GM19452 (cell line): ENCODE measurements around the gene MYZAP.

Experiments used
- ATAC-seq: cut with Tn5 transposase; IDR thresholded peaks from one replicate; pipeline ENCODE4 v1.9.1; 2021; ENCODE audit not compliant: unreplicated experiment

MYZAP gene

GRCh38 chr15:57692709-57693108, 101.0 kb downstream of the MYZAP start:
- no peak for ATAC-seq

GRCh38 chr15:57694279-57694678, 102.6 kb downstream of the MYZAP start:
- no peak for ATAC-seq

GRCh38 chr15:57696146-57696545, 104.4 kb downstream of the MYZAP start:
- no peak for ATAC-seq

GRCh38 chr15:57697588-57697987, 105.9 kb downstream of the MYZAP start:
- ATAC-seq, result no peak

DNA sequence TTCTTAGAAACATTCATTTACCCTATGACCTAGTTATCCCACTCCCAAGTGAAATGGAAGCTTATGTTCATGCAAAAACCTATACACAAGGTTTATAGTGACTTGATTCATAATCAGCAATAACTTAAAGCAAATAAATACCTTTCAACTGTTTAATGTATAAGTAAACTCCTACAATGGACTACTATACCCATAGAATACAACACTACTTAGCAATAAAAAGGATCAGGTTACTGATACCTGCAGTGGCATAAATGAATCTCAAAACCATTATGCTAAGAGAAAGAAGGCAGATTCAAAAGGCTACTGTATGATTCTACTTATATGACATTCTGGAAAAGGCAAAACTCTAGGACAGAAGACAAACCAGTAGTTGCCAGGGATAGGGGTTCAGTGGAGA, 106.5 kb downstream of the MYZAP start:
- no peak for ATAC-seq

- ATAC-seq, result no peak
These were observed 107.3 kb downstream of the MYZAP start for GRCh38 chr15:57698991-57699390.

DNA sequence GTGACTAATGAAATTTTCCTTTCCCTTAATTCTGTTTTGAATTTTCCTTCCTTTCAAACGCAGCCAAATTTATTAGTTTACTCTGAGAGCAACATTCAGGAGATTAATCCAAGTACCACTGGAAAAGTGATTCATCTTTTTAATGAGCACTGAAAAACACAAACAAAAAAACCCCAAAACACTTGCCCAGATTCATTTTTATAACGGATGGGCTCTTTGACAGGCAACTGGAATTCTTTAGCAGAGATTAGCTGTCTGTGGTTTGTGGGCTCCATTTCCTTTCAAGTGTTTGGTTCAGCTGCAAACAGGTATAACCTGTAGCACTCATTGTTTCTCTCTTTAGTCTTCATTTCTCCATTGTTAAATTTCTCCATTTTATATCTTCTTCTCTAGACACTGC, 111.7 kb downstream of the MYZAP start:
- no peak for ATAC-seq

DNA sequence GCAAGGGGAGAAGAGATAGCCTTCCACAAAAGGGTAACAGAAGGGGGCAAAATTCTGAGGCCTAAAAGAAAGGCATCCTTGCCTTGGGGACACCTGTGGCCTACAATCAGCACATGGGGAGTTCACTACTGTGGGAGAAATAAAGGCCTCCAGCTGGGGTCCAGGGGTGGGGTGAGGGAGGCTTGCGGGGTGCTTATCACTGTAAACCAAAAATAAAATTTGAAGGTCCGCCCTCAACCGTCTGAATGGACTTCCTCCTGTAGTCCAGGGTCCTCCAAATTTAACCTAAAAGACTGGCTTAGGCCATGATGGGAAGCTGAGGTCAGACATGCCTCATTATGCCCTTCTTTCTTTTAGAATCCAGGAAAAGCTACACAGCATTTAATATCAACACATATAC, 112.7 kb downstream of the MYZAP start:
- no peak for ATAC-seq

DNA sequence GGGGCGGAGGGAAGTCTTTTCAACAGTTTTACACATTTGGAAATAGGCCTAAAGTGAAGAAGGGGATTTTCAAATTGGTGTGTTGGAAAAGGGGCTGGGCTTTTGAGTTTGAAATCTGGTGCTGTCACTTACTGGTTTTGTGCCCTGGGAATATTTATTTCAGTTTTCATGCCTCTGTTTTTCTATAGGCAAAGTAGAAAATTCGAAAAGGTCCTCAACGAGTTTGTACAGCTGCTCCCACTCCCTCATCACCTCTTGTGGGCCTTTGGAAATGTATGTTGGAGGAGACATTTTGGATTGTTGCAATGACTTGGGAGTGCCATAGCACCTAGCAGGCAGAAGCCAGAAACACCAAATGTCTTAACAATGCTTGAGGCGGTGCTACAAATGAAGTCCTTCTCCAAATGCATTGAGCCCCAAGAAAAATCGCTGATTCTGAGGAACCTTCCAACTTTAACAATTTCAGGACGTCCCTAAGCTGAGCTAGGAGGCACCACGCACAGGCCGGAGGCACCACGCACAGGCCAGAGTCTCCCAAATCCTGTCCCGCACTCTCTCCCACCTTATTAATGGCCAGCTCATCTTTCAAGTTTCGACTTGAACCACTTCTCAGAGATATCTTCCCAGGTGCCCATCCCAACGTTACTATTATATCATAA, 114.2 kb downstream of the MYZAP start:
- no peak for ATAC-seq

- ATAC-seq, result peak; percentile 96
These were observed 114.9 kb downstream of the MYZAP start, which contains the start of gene POLR2M for GRCh38 chr15:57706405-57707209. TSS of gene POLR2M (plus strand) at chr15:57706714. CDS start at chr15:57706843, 129 bp downstream.

DNA sequence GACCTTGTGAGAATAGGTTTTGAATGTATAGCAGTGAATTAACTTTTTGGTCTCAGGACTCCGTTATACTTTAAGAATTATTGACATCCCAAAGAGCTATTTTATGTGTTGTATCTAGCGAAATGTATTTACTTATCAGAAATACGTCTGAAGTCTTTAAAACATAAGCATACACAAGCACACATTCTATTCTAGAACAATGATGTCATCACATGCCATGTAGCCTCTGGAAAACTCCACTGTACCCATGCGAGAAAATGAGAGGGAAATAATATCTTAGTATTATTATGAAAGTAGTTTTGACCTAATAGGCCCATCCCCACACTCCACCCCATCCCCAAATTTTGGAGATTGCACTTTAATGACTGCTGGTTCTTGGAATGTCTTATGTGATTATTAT, 116.3 kb downstream of the MYZAP start:
- ATAC-seq, result no peak

- no peak for ATAC-seq
These were observed 126.6 kb downstream of the MYZAP start for GRCh38 chr15:57718309-57718708.

DNA sequence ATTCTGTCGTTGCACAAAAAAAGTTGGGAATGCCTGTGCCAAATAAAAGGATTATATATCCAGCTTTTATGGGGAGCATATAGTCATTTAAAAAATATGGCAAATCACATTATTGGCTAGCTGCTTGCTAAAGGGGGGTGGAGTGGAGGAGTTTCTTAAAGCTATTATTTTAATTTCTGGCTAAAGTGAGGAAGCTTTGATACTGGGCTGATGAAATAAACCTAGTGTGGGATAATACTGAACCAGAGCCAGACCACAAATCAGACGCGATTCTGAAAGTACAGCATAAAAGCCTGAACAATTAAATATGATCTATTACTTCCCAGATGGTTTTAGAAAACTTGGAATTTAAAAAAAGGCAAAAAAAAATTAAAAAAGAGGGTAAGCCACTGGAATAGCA, 129.2 kb downstream of the MYZAP start:
- ATAC-seq, result no peak

GRCh38 chr15:57726411-57726810, 134.7 kb downstream of the MYZAP start:
- ATAC-seq, result no peak

DNA sequence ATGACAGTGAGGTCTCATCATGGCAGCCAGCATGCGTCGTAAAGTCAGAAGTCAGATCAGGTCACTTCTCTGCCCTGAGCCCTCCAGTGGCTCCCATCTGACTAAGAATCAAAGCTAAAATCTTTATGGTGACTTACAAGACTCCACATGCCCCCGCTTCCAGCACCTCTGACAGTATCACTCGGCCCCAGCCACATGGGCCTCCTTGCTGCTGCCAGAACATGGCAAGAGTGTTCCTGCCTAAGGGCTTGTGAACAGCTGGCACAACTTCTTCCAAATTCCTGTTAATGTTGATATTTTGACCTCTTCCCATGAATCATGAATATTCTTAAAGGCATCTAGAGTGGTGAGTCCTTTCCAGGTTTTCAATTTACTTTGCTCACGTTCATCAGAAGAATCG, 135.3 kb downstream of the MYZAP start:
- ATAC-seq, result no peak

DNA sequence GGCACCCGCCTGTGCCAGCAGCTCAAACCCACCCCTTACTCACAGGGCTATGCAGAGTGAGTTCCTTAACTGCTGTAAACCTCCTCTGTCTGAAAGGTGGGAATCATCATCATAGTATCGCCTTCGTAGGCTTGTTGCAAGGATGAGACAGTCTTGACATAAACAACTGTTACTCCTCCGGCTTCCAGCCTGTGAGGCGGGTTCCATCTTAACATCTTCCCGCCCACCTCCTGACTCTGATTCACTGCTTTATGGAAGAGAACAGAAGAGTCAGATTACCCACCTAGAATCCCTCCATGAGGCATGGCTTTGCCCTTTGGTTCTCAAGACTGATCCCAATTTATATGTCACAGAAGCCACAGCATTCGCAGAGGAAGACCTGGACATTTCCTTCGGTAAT, 136.7 kb downstream of the MYZAP start:
- no peak for ATAC-seq

DNA sequence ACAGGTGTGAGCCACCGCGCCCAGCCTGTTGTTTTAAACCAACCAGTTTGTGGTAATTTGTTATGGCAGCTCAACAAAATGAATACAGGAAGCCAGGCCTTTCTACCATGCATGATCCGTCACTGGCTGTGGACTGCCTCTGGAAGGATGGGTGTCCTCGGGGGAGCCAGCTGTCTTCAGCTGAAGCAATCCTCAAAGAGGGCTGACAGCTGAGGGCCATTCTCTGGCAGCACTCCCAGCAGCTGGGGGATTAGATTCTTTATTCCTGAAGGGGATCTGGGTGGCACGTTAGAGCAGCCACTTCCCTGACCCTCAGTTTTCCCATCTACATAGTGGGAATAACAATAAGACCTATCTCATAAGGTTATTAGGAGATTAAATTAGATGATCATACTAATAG, 139.2 kb downstream of the MYZAP start:
- no peak for ATAC-seq

DNA sequence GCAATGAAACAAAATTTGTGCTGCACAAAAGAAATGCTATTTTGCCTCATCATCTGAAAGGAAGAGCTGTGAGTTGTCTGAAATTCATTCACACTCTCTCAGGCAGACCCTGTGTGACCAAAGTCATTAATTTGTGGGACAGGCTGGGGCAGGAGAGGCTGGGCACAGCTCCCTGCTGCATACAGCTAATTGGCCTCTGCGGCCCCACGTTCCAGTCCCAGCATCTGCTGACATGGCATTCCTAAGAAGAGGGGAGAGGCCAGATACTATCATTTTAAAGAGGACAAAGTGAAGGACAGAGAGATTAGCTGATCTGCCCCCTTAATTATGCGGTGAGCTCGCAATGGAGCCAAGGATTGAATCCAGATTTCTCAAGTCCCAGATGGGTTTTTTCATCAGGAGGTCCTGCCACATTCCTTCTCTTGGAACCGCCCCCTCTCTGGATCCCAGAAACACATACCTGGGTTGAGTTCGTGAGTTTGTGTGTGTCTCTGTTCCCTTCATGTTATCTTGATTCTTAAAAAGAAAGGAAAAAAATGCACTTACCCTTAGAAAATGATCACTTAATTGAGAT, 139.9 kb downstream of the MYZAP start:
- no peak for ATAC-seq

GRCh38 chr15:57732526-57733331, 141.0 kb downstream of the MYZAP start:
- no peak for ATAC-seq

DNA sequence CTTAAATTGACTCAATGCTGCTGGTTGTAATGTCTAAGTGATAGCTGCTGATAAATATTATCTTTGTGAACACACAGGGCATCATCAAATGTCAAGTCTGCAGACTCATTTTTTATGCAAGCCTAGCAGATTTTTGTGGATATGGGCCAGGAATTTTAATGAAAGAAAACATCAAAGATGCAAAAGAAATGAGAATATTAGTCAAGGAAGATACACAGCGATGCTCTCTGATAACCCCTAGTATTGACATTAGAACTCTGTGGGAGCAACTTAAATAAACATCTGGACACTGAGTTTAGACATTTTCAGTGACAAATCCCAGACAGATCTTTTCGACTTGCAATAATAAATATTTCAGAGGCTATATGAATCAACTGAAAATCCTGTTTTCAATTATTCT, 143.2 kb downstream of the MYZAP start:
- no peak for ATAC-seq
